Measurements from ENCODE around the gene DNAJC5G. TPM values are rescaled to one million over a fixed set of nuclear protein-coding genes. Genes with fewer than 3 reads are reported as not detected.

DNAJC5G gene
- total RNA-seq, 1 donor from 2014 or later: not detected

- peaks cover 57% of the 10 kb centered on the region for H3K27me3 Mint-ChIP-seq (ENCODE audit: low read depth)
- no peaks in the 10 kb centered on the region for H3K36me3 Mint-ChIP-seq (ENCODE audit: low read depth)
- DNase-seq (ENCODE audit: low read depth, low spot score): no peak
- TF ChIP-seq CTCF (conservative IDR thresholded peaks at IDR 0.05): no peak
- no peak overlapping the region for H3K27ac Mint-ChIP-seq (ENCODE audit: unreplicated experiment)
- no peaks in the 10 kb centered on the region for H3K9me3 Mint-ChIP-seq
- H3K4me1 Mint-ChIP-seq: no peaks in the 10 kb centered on the region
- no peak overlapping the region for H3K4me3 Mint-ChIP-seq
Observed at GRCh38 chr2:27278010-27278409, 2.8 kb downstream of the DNAJC5G start.

- Mint-ChIP-seq H3K27me3 (ENCODE audit: low read depth) (peaks cover 72% of the 10 kb centered on the region), H3K27ac (ENCODE audit: unreplicated experiment) (no peak overlapping the region), H3K9me3 (no peaks in the 10 kb centered on the region), H3K4me3 (no peak overlapping the region), H3K36me3 (ENCODE audit: low read depth) (no peaks in the 10 kb centered on the region), H3K4me1 (no peaks in the 10 kb centered on the region)
- no peak for TF ChIP-seq CTCF (conservative IDR thresholded peaks at IDR 0.05)
- DNase-seq (ENCODE audit: low read depth, low spot score): no peak
Observed at GRCh38 chr2:27280826-27281225, 5.6 kb downstream of the DNAJC5G start.

- no peak for TF ChIP-seq CTCF (conservative IDR thresholded peaks at IDR 0.05)
- peaks cover 73% of the 10 kb centered on the region for H3K27me3 Mint-ChIP-seq (ENCODE audit: low read depth)
Observed at GRCh38 chr2:27281442-27281841, 6.2 kb downstream of the DNAJC5G start.

GRCh38 chr2:27281855-27282559, 6.8 kb downstream of the DNAJC5G start, which contains the start of gene TRIM54:
TSS of gene TRIM54 (plus strand) at chr2:27282429. CDS start at chr2:27282732, 303 bp downstream.
- no peak for DNase-seq (ENCODE audit: low read depth, low spot score)
- peaks cover 75% of the 10 kb centered on the region for H3K27me3 Mint-ChIP-seq (ENCODE audit: low read depth)
- TF ChIP-seq CTCF (conservative IDR thresholded peaks at IDR 0.05): no peak

More at GRCh38 chr2:27281442-27281841, 6.2 kb downstream of the DNAJC5G start:
- Mint-ChIP-seq H3K4me3 (no peak overlapping the region), H3K27ac (ENCODE audit: unreplicated experiment) (no peak overlapping the region), H3K4me1 (no peaks in the 10 kb centered on the region), H3K36me3 (ENCODE audit: low read depth) (no peaks in the 10 kb centered on the region), H3K9me3 (no peaks in the 10 kb centered on the region)
- no peak for DNase-seq (ENCODE audit: low read depth, low spot score)

GRCh38 chr2:27282892-27283291, 7.7 kb downstream of the DNAJC5G start:
- H3K4me1 Mint-ChIP-seq: no peaks in the 10 kb centered on the region
- no peak overlapping the region for H3K27ac Mint-ChIP-seq (ENCODE audit: unreplicated experiment)
- H3K36me3 Mint-ChIP-seq (ENCODE audit: low read depth): no peaks in the 10 kb centered on the region
- no peaks in the 10 kb centered on the region for H3K9me3 Mint-ChIP-seq
- no peak overlapping the region for H3K4me3 Mint-ChIP-seq
- peaks cover 76% of the 10 kb centered on the region for H3K27me3 Mint-ChIP-seq (ENCODE audit: low read depth)
- DNase-seq (ENCODE audit: low read depth, low spot score): no peak
- TF ChIP-seq CTCF (conservative IDR thresholded peaks at IDR 0.05): no peak

More at GRCh38 chr2:27281855-27282559, 6.8 kb downstream of the DNAJC5G start, which contains the start of gene TRIM54:
- Mint-ChIP-seq H3K4me1 (no peaks in the 10 kb centered on the region), H3K36me3 (ENCODE audit: low read depth) (no peaks in the 10 kb centered on the region), H3K27ac (ENCODE audit: unreplicated experiment) (no peak within 1 kb of the TSS), H3K9me3 (no peaks in the 10 kb centered on the region), H3K4me3 (no peak within 1 kb of the TSS)

All from neural crest cell (in vitro differentiated cells).